NCI-H460 (cell line): ENCODE measurements around the gene DNAJC5. TPM values are rescaled to one million over a fixed set of nuclear protein-coding genes. Genes with fewer than 3 reads are reported as not detected.
"Not testable (repeated sequence)": the region's sequence is repeated elsewhere in the genome, so short reads cannot be mapped to it uniquely, and the experiment has no call there.

Experiments used
- DNase-seq: peaks from one replicate; pipeline ENCODE4 v3.0.0-alpha.2; 2016; ENCODE audit warnings: low read depth; ENCODE audit errors: extremely low read depth
- small RNA-seq, 2 experiments: library from RNA; depleted of rRNA; stranded (forward); fragments of <200 nt; gene quantifications; one replicate each; pipeline ENCODE3, GENCODE V24; 2014
- total RNA-seq: library from RNA; depleted of rRNA; stranded (reverse); fragments of >200 nt; shearing (Covaris generic); gene quantifications from 2 replicates; pipeline ENCODE4 v1.2.3, GENCODE V29; 2014; rRNA removed

The DNAJC5 gene
- total RNA-seq, 1 experiment from 2014 or later: 30.7 TPM

DNA sequence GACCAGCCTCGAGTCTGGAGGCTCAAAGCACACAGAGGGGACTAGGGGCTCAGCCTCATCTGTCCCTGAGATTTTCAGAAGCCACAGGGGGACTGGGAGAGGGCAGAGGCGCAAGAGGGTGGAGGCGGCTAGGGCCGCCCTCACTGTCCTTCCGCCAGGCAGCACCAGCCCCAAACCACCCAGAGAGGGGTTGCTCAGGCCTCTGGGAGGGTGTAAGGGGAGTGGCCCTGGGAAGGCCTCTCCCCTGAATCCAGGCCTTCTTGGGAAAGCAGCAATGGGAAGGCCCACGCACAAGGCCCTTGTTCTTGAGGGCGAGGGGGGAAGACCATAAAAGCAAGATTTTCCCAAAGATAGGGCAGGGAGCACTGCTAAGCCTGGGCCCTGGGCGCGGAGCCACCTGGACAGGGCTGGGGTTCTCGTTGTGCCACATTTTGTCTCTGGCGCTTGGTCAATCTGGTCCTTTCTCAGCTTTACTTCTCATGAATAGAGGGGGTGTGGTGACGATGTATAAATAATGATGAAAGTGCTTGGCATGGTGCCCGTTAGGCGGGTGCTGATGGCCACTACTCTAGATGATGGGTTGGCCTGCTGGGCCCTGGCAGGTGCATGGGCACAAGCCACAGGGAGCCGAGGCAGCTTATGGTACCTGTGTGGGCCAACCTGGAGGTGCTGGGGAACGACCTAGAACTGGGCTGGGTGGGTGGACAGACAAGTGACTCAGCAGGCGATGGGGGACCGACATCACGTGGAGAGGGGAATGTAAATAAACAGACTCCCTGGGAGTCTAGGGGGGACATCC is 79.7 kb downstream of the DNAJC5 start:
- DNase-seq: no peak

DNA sequence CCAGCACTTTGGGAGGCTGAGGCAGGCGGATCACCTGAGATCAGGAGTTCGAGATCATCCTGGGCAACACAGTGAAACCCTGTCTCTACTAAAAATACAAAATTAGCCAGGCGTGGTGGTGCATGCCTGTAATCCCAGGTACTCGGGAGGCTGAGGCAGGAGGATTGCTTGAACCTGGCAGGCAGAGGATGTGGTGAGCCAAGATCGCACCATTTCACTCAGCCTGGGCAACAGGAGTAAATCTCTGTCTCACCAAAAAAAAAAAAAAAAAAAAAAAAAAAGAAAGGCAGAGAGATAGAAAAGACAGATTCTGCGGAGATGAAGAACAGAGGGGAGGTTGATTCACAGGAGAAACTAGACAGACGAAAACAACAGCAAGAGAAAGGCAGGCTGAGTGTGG is 81.6 kb downstream of the DNAJC5 start:
- not testable (repeated sequence) for DNase-seq

DNA sequence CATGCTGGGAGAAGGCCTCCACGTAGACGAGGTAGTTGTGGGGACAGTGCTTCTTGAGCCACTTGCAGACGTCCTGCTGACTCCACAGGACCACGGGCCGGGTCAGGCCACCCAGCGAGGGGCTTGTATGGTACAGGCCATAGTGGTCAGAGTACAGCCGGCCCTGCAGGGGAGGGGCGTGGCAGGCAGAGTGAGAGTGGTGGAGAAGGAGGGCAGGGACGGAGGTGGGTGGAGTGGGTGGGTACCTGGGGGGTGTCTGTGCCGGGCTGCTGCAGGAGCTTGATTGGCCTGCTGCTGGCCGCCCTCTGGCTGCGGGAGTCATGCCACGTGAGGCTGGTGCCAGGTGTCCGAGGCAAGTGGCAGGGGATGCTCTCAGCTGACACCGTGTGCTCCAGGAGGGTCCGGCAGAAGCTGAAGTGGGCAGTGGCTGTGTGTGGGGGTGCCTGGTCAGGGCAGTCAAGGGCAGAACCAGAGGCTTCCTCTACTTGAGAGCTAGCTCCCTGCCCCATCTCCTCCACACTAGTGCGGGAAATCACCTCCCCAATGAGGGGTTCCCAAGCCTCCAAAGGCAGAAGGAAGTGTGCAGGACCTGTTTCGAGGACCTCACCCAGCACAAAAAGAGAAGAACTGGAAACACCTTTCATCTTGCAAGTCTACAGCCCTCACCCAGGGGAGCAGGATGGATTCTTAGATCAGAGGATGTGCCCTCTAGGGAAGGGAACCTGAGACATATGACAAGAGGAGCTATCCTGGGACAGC is 82.2 kb downstream of the DNAJC5 start:
- DNase-seq: no peak

DNA sequence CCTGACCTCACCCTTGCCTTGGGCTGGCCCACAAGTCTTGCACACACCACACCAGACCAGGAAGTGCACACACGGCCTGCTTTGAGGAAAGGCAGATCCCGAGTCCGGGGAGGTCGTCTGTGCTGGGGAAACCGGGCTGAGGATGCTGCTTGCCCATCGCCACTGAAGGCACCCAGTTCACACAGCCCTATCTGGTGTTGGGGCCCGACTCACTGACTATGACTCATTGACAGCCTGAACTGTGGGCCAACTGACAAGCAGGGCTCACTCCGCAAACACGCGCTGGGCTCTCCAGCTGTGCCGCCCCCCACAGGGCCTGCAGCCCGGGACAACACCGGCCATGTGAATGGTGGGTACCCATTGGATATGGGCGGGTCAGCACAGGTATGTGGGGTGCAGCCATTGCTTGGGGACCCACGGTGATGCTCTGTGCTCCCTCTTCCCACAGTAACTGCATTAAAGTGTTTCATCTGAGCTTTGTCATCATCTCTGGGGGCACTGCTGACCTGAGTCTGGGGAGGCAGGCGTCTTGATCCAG is 82.9 kb downstream of the DNAJC5 start:
- DNase-seq: no peak

DNA sequence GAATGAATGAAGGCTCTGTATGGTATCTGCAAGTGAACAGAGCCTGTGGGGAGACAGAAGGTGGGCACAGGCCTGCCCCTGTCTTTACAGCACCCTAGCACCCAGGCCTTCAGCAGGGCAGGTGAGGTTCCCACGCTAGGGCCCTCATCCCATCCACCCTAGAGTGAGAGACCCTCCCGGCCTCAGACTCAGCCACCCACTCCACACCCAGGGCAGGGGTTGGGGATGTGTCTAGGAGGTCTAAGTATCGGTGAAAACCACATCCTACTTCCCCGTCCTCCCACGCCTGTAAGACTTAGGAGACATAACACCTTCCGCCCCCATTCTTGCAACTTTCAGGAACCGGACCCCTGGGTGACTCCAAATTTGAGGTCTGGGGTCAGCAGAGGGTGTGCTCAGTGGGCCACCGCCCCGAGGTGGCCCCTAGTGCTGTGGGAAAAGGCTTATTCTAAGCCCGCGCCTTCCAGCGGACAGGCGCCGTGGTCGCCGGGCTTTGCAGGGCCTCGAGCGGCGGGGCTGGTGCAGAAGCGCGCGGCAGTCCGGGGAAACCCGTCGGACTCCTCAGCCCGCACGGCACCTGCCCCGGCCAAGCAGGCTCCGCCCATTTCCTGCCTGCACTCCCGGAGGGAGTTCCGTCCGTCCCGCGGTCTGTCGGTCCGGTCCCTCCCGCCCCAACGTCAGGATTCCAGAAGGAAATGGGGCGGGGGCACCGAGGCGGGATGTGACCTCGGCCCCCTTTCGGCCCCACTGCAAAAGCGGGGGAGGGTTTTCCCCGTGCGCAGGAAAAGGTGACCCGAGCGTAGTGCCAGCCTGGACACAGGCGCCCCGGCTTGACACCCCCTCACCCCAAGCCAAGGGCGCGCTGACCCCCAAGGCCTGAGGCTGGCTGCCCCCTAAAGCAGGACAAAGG is 83.6 kb downstream of the DNAJC5 start:
- peak; percentile 56 for DNase-seq

DNA sequence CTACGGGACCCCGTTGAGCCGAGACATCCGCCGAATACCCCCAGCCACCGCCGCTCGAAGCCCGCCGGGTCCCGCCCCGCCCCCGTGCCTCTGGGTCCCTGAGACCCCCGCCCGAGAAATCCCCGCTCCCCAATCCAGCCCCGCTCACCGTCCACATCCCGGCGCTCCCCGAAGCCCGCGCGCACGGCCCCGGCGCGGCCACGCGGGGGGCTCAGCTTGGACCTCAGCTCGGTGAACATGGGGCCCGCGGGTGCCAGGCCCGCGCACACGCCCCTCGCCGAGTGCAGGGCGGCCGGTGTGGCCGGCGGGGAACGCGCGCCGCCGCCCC is 84.3 kb downstream of the DNAJC5 start:
- DNase-seq: no peak

DNA sequence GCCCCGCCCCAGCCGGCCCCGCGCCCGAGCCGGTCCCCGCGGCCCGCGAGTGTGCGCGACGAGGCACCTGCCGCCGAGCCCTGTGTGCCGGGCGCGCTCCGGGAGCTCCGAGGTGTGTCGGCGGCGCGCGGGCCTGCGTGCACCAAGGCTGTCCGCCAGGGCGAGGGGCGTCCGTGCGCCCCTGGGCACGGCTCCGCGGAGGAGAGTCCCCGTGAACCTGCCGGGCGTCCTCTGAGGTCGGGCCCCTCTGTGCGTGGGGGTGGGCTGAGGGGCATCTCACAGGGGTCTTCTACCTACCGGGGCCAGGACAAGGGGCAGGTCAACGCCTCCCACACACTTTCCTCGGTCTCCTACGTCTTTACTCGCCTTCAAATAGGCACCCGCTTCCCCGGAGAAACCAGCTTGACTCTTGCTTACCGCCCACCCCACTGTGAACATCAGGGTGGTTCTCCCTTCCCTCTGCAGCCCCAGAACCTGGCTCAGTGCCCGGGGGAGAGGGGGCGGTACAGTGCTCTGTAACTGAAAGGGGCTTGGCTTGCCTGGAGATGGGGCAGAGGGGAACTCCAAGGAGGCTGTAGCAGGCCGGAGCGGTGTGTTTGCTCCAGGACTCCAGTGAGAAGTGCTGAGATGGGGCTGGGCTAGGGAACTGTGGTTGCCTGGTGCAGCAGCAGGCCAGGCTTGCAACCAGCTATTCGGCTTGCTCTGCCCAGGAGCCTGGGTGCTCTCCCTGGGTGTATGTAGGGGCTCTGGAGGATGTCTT is 84.8 kb downstream of the DNAJC5 start, which contains the start of gene SAMD10:
Gene SAMD10 (minus strand): TSS at position 86 of the 760 bp plus-strand sequence. CDS start 175 bp downstream, outside the sequence.
- no peak for DNase-seq

DNA sequence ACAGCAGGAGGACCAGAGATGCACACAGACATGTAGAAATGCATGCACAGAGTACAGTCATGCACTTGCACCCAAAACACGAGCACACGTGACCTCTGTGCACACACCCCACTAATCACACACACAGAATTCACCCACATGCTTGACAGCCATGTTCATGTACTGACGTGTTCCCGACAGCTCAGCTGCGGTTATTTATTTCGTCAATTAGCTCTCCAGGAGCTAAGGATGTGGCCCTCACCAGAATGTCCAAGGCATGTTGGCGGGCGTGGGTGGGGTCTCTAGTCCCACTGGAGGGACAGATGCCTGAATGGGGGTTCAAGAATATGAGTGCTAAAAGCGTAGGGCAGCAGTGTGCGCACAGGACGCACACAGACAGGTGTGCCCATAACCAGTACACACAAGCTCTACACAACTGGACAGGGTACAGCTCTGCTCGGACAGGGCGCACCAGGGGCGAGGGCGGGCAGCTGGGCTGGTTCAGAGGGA is 85.4 kb downstream of the DNAJC5 start:
- DNase-seq: no peak

DNA sequence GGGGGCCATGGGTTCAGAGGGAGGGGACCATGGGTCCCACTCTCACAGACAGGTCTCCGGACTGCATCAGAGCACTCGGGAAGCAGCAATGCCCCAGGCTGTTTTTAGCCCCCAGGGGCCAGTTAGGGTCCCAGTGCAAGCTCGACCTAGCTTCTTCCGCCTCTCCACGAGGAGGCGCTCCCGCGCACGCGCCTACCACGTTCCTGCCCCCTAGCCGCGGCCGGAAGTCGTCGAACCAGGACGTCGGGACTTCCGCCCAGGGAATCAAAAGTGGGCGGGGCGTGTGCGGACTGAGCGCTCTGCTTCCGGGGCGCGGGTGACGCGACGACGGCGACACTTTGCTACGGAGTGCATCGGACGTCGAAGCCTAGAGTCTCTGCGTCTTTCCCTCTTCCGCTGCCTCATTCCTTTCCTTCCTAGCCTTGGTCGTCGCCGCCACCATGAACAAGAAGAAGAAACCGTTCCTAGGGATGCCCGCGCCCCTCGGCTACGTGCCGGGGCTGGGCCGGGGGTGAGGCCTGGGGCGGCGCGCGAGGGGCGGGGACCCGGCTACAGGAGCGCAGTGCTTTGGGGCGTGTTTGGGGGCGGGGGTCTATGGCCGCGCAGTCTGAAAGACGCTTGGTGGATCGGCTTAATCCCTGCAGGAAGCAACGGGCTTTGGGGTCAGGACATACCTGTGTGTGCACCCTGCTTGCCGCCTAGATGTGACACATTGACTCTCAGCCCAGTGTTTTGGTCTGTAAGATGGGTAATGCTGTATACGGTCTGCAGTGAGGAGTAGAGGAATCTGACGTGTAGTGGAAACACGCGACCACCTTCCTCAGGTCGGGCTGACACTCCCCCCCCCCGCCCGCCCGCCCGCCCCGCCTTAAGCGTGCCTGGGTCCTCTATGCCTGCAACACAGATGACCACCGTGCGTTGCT is 86.1 kb downstream of the DNAJC5 start, which contains the start of gene PRPF6:
Gene PRPF6 (plus strand): TSS at position 327 of the 923 bp plus-strand sequence. CDS start 114 bp downstream, at position 441.
- DNase-seq: peak; percentile 96

DNA sequence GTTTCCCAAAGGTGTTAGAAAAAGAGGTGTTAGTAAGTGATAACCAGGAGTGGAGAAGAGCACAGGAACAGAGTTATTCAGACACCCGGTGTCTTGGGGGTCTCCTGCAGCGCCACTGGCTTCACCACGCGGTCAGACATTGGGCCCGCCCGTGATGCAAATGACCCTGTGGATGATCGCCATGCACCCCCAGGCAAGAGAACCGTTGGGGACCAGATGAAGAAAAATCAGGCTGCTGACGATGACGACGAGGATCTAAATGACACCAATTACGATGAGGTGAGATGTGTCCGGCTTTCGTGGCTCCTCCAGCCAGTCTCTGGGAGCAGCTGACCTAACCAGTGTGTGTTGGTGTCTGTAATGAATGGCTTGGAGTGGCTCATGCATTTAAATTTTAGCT is 88.0 kb downstream of the DNAJC5 start:
- no peak for DNase-seq

Small RNA genes within 50 kb of the gene (small RNA-seq; reads per million reads assigned to genes)
- gene MIR647 (0 reads per million in 2 experiments), gene MIR941-2 (0 reads per million in 2 experiments), gene MIR941-4 (0 reads per million in 2 experiments), gene MIR941-5 (0 reads per million in 2 experiments), gene RNU1-134P (0.08 to 0.18 reads per million in 2 experiments)

Other genes with a start within 250 kb of the DNAJC5 start
- gene STMN3, start 241.7 kb upstream of the DNAJC5 start, total RNA-seq: 1.8 and 2.5 TPM in 2 replicates
- gene RTEL1, start 236.8 kb upstream of the DNAJC5 start, total RNA-seq: 4.1 and 6.3 TPM in 2 replicates
- gene TNFRSF6B, start 198.5 kb upstream of the DNAJC5 start, total RNA-seq: 0.10 TPM in 1 of 2 replicates, not detected in the other
- 12.1 and 15.9 TPM in 2 replicates for gene ARFRP1, start 187.2 kb upstream of the DNAJC5 start, total RNA-seq
- 10.6 and 12.8 TPM in 2 replicates for gene ZGPAT, start 187.1 kb upstream of the DNAJC5 start, total RNA-seq
- 6.6 and 7.6 TPM in 2 replicates for gene LIME1, start 158.5 kb upstream of the DNAJC5 start, total RNA-seq
- 15.5 and 19.4 TPM in 2 replicates for gene SLC2A4RG, start 155.3 kb upstream of the DNAJC5 start, total RNA-seq
- gene ZBTB46, start 63.9 kb upstream of the DNAJC5 start, total RNA-seq: 0.20 and 0.30 TPM in 2 replicates
- not detected in 2 replicates for gene ABHD16B, start 33.6 kb upstream of the DNAJC5 start, total RNA-seq
- 97.6 and 103 TPM in 2 replicates for gene TPD52L2, start 29.9 kb upstream of the DNAJC5 start, total RNA-seq
- gene UCKL1, start 61.3 kb downstream of the DNAJC5 start, total RNA-seq: 17.9 and 18.5 TPM in 2 replicates
- gene ZNF512B, start 74.8 kb downstream of the DNAJC5 start, total RNA-seq: 6.6 and 6.9 TPM in 2 replicates
- 2.6 and 3.6 TPM in 2 replicates for gene SAMD10, start 84.5 kb downstream of the DNAJC5 start, total RNA-seq
- 45.1 and 47.9 TPM in 2 replicates for gene PRPF6, start 86.0 kb downstream of the DNAJC5 start, total RNA-seq
- 0.75 and 0.87 TPM in 2 replicates for gene C20orf204, start 141.1 kb downstream of the DNAJC5 start, total RNA-seq
- 0.77 and 1.7 TPM in 2 replicates for gene SOX18, start 154.5 kb downstream of the DNAJC5 start, total RNA-seq
- 25.2 and 31.0 TPM in 2 replicates for gene TCEA2, start 168.1 kb downstream of the DNAJC5 start, total RNA-seq
- gene RGS19, start 184.4 kb downstream of the DNAJC5 start, total RNA-seq: 12.6 and 15.0 TPM in 2 replicates
- 0.17 and 0.32 TPM in 2 replicates for gene OPRL1, start 185.0 kb downstream of the DNAJC5 start, total RNA-seq
- gene LKAAEAR1, start 189.3 kb downstream of the DNAJC5 start, total RNA-seq: not detected in 2 replicates
- gene NPBWR2, start 212.4 kb downstream of the DNAJC5 start, total RNA-seq: not detected in 2 replicates